Ovary (tissue), 9 donors: ENCODE data around the gene KSR1. TPM values are rescaled to one million over a fixed set of nuclear protein-coding genes. Genes with fewer than 3 reads are reported as not detected.
"Not testable (repeated sequence)": the region's sequence is repeated elsewhere in the genome, so short reads cannot be mapped to it uniquely, and the experiment has no call there.

ENCODE experiments used
- DNase-seq, 5 donors: peaks; one replicate each; pipeline ENCODE4 v3.0.0-alpha.2; 2019 to 2020
- H3K27ac ChIP-seq, 2 donors: fragments of 200-600 bp; one replicate each; pipeline versions ENCODE4 v1.5.1 to v1.8.0; 2019 to 2022
- H3K27me3 ChIP-seq: fragments of 200-600 bp; one replicate; pipeline ENCODE4 v1.8.0; 2022
- H3K36me3 ChIP-seq: fragments of 200-600 bp; sonication (generic); one replicate; pipeline ENCODE4 v1.5.1; 2019
- H3K4me1 ChIP-seq: one replicate; pipeline ENCODE4 v1.8.1; 2013; ENCODE audit warnings: mild to moderate bottlenecking, moderate library complexity; ENCODE audit not compliant: insufficient read depth
- H3K4me3 ChIP-seq: fragments of 200-600 bp; sonication (generic); one replicate; pipeline ENCODE4 v1.5.1; 2017
- H3K9me3 ChIP-seq, 2 donors: fragments of 200-600 bp in 1 of 2; sonication (generic) in 1 of 2; one replicate each; pipeline versions ENCODE4 v1.5.1 to v1.8.1; 2013 to 2019; ENCODE audit warnings: mild to moderate bottlenecking in 1 of 2, moderate library complexity in 1 of 2
- EP300 ChIP-seq: sonication (generic); formaldehyde crosslinking; IDR thresholded peaks from one replicate; pipeline ENCODE4 v1.6.1; 2017; ENCODE audit warnings: antibody characterized with exemption
- POLR2A ChIP-seq: fragments of 450-650 bp; IDR thresholded peaks from one replicate; pipeline ENCODE4 v1.6.1; 2017; ENCODE audit warnings: antibody characterized with exemption, mild to moderate bottlenecking, moderate library complexity
- WGBS, 3 donors: extraction: QIAGEN DNeasy Blood & Tissue Kit in 1 of 3; methylation state at CpG; one replicate each; pipeline versions ENCODE4 v1.1.5 to v1.1.7; 2013 to 2017; 5-methylcytosine and 5-hydroxymethylcytosine counted together
- intact Hi-C, 4 donors: fragments of 100-400 bp; cut with DNase I; formaldehyde crosslinking; loops; one replicate each; pipeline versions ENCODE4 v1.11.0 to v1.15.1; 2022 to 2023
- polyA plus RNA-seq, 2 donors: library from polyadenylated mRNA; stranded (reverse); fragments of 200-250 nt in 1 of 2; fragments of 350-450 nt in 1 of 2; fragmentation: Illumina TruSeq in 1 of 2; extraction: RNeasy Lipid Tissue Mini Kit (QIAGEN cat#74804) in 1 of 2; gene quantifications; one replicate each; pipeline ENCODE4 v1.2.3, GENCODE V29; 2013 to 2014
- total RNA-seq, 7 donors: library from RNA; depleted of rRNA in 2 of 7; stranded (reverse); fragments of >200 nt in 2 of 7; fragmentation: NEBNext Ultra II Directional in 3 of 7; extraction: Animal tissue kit (Norgen Biotek cat#: 25700) in 3 of 7; gene quantifications; one replicate each; pipeline versions ENCODE4 v1.1.0 to v1.2.4, GENCODE V29; 2016 to 2023
- TF ChIP-seq, protein P1 (sequence below), 3 donors: fragments of 450-650 bp in 2 of 3; fragments of 200-600 bp in 1 of 3; IDR thresholded peaks; one replicate each; pipeline versions ENCODE4 v1.5.1 to v1.8.0; 2016 to 2022; ENCODE audit warnings: antibody characterized with exemption in 3 of 3, mild to moderate bottlenecking in 1 of 3
- donor health status: DM: no; HTN: no; CAD: no; lungs with moderate emphysema.
- donor health status: DM: no; HTN: no; CAD: no.
- donor health status: Bipolar disorder and iron deficiency.
- donor health status: DM: yes; HTN: yes; CAD: no.
- donor health status: DM: no; HTN: no; CAD: no.
- donor health status: DM: yes; HTN: yes; CAD: no.

The KSR1 gene
- total and polyA plus RNA-seq, 9 donors = 27.7 to 84.8 (median 39.5) TPM

DNA sequence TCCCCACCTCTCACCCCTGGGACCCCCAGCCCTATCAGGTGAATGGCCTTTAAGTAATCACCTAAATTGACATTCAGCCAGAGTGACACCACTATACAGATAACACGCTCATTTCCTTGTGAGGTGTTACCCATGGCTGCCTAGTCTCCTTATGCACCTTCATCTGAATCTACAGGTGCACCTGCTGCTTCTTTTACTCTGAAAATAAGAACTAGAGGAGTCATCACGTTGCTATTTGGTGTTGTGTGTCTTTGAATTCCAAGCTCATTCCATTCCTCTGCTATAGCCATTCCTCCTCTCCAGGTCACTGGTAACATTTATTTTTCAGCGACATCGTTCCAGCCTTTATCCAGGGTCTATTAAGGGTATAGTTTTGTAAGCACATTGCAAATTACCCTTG, 184.5 kb downstream of the KSR1 start:
- intact Hi-C loops = no loop called here
- WGBS, 3 donors = 84 to 86% (median 85%) methylated on average over 4 of the region's 4 CpGs
- no peaks in the 10 kb centered on the region for H3K4me1 ChIP-seq
- no peaks in the 10 kb centered on the region for H3K27me3 ChIP-seq
- H3K36me3 ChIP-seq = no peaks in the 10 kb centered on the region
- TF ChIP-seq, protein P1, sequence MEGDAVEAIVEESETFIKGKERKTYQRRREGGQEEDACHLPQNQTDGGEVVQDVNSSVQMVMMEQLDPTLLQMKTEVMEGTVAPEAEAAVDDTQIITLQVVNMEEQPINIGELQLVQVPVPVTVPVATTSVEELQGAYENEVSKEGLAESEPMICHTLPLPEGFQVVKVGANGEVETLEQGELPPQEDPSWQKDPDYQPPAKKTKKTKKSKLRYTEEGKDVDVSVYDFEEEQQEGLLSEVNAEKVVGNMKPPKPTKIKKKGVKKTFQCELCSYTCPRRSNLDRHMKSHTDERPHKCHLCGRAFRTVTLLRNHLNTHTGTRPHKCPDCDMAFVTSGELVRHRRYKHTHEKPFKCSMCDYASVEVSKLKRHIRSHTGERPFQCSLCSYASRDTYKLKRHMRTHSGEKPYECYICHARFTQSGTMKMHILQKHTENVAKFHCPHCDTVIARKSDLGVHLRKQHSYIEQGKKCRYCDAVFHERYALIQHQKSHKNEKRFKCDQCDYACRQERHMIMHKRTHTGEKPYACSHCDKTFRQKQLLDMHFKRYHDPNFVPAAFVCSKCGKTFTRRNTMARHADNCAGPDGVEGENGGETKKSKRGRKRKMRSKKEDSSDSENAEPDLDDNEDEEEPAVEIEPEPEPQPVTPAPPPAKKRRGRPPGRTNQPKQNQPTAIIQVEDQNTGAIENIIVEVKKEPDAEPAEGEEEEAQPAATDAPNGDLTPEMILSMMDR (IDR thresholded peaks at IDR 0.05) = no peak
- no peak for TF ChIP-seq POLR2A
- no peak for TF ChIP-seq EP300
- DNase-seq = no peak
- no peaks in the 10 kb centered on the region for H3K9me3 ChIP-seq
- H3K4me3 ChIP-seq = no peak overlapping the region
- H3K27ac ChIP-seq = no peak overlapping the region

DNA sequence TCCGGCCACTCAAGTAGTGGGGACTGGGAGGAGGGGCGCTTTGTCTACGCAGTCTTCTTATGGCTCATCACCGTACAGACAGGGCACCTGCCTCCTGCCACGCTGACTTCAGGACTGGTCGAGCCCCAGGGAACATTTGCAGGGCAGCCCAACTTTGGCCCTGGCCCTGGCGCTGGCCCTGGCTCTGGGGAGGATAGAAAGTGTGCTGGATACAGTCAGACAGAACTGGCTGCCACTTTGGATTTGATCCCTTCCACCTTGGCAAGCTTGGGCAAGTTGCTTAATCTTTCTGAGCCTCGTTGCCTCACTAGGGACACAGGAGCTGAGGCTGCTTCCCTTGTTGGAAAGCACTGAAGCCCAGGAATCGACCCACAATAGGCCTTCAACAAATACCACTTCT, 188.3 kb downstream of the KSR1 start:
- intact Hi-C loops = no loop called here
- Histone ChIP-seq H3K4me1 (no peaks in the 10 kb centered on the region), H3K27ac (no peak overlapping the region), H3K36me3 (no peaks in the 10 kb centered on the region), H3K4me3 (no peak overlapping the region), H3K27me3 (no peaks in the 10 kb centered on the region), H3K9me3 (no peaks in the 10 kb centered on the region)
- no peak for DNase-seq
- TF ChIP-seq, protein P1 (IDR thresholded peaks at IDR 0.05) = no peak
- TF ChIP-seq EP300 (no peak), POLR2A (no peak)
- WGBS, 3 donors = 88 to 94% (median 91%) methylated on average over 9 of the region's 9 CpGs

DNA sequence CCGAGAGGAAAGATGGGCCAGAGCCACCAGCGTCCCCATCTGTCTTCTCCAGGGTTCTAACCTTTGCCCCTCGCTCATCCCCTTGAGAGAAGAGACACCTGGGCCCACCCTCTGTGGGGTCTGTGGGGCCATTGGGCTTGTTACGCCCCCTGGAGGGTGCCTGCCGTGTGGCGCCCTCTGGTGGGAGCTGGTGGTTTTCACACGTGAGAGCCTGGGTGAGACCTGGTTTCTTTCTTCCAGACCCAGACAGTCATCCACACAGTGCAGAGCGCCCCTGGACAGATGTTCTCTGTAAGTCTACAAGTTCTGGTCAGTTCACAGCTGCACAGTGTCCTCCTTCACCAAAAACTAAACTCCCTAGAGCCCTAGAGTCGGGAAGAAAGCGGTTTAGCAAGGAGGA, 189.4 kb downstream of the KSR1 start:
- whole genome bisulfite sequencing, 3 donors = 87 to 90% (median 88%) methylated on average over 2 to 4 of the region's 10 CpGs

DNA sequence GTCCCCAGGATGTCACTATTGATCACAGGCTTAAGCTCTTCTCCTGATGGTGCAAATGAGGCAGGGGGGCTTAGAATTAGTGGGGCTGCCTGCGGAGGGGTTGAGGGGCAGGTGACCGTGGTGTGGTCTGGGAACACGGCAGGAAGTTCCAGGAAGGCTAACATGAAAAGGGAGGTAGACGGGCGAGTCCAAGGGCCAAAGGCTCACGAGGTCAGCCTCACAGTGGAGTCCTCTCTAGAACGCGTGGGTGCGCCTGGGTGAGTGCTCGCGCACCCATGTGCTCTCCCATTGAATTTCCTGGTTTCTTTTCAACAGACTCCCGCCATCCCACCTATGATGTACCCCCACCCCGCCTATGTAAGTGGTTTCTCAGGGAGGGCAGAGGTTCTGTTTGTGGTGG, 190.0 kb downstream of the KSR1 start:
- DNase-seq = no peak
- Histone ChIP-seq H3K4me3 (no peak overlapping the region), H3K27me3 (no peaks in the 10 kb centered on the region), H3K4me1 (no peaks in the 10 kb centered on the region), H3K36me3 (no peaks in the 10 kb centered on the region), H3K27ac (no peak overlapping the region), H3K9me3 (no peaks in the 10 kb centered on the region)
- TF ChIP-seq, protein P1 (IDR thresholded peaks at IDR 0.05) = no peak
- no peak for TF ChIP-seq EP300
- no peak for TF ChIP-seq POLR2A
- 93 to 96% (median 93%) methylated on average over 13 of the region's 13 CpGs for WGBS, 3 donors
- intact Hi-C loops = no loop called here

More for the DNA sequence above, 189.4 kb downstream of the KSR1 start:
- intact Hi-C loops, H3K4me1 ChIP-seq, DNase-seq, H3K9me3 ChIP-seq, H3K27ac ChIP-seq, H3K4me3 ChIP-seq, H3K27me3 ChIP-seq, H3K36me3 ChIP-seq: not testable (repeated sequence)

DNA sequence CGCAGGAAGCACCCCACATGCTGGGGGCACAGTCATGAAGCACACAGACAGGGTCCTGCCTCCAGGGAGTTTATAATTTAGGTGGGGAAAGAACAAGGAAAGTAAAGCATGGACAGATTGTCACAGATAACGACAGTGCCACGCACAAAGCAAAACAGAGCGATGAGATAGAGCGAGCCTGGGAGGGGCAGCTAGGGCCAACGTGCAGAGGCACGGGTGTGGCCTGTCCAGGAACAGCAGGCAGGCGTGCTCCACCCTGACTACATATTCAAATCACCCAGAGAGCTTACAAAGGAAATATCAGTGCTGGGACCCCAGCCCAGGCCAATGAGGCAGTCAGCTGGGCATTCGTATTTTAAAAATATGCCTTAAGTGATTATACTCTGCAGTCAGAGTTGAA, 191.5 kb downstream of the KSR1 start:
- TF ChIP-seq POLR2A (no peak), EP300 (no peak)
- TF ChIP-seq, protein P1 (IDR thresholded peaks at IDR 0.05) = no peak
- intact Hi-C loops = no loop called here
- Histone ChIP-seq H3K9me3 (no peaks in the 10 kb centered on the region), H3K4me1 (no peaks in the 10 kb centered on the region), H3K27ac (no peak overlapping the region), H3K36me3 (no peaks in the 10 kb centered on the region), H3K27me3 (no peaks in the 10 kb centered on the region), H3K4me3 (no peak overlapping the region)
- DNase-seq = no peak
- 82 to 86% (median 83%) methylated on average over 9 of the region's 9 CpGs for WGBS, 3 donors

DNA sequence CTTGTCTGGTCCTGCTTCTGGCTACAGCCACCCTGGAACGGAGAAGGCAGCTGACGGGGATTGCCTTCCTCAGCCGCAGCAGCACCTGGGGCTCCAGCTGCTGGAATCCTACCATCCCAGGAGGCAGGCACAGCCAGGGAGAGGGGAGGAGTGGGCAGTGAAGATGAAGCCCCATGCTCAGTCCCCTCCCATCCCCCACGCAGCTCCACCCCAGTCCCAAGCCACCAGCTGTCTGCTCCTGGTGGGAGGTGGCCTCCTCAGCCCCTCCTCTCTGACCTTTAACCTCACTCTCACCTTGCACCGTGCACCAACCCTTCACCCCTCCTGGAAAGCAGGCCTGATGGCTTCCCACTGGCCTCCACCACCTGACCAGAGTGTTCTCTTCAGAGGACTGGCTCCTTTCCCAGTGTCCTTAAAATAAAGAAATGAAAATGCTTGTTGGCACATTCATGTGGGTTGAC, 192.9 kb downstream of the KSR1 start:
- H3K36me3 ChIP-seq, H3K4me1 ChIP-seq, H3K27me3 ChIP-seq, intact Hi-C loops, H3K27ac ChIP-seq, H3K4me3 ChIP-seq, DNase-seq, H3K9me3 ChIP-seq: not testable (repeated sequence)
- 64 to 65% (median 64%) methylated on average over 5 of the region's 5 CpGs for WGBS, 3 donors
